Measurements from ENCODE around the gene ZDHHC22.

The ZDHHC22 gene

DNA sequence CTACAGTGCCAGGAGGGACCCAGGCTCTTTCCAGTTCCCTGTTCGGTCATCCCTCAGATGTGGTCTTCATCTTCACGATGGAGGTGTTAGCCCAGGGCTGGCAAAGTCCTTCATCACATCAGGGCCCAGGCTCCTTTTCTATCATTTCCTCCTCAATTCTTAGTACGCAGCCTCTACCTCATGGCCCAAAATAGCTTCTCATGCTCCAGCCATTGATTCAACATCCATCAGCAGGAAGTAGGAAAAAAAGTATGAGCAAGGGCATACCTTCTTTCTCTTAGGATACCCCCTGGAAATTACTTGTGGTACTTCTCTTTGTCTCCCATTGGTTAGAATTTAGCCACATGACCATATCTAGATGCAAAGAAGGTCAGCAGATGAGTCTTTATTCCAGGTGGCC is 12.2 kb upstream of the ZDHHC22 start:
- Histone ChIP-seq H3K4me1 (ENCODE audit: control insufficient read depth, insufficient read depth, low read length) (peaks cover 3% of the 10 kb centered on the region), H3K4me3 (ENCODE audit: low read length) (no peak overlapping the region), H3K27me3 (ENCODE audit: control insufficient read depth, insufficient read depth, low read length) (peaks cover 33% of the 10 kb centered on the region), H3K9ac (ENCODE audit: low read length) (no peak overlapping the region), H3K9me3 (ENCODE audit: control insufficient read depth, low read length) (no peaks in the 10 kb centered on the region), H3K36me3 (ENCODE audit: control insufficient read depth, insufficient read depth, low read length) (no peaks in the 10 kb centered on the region)

DNA sequence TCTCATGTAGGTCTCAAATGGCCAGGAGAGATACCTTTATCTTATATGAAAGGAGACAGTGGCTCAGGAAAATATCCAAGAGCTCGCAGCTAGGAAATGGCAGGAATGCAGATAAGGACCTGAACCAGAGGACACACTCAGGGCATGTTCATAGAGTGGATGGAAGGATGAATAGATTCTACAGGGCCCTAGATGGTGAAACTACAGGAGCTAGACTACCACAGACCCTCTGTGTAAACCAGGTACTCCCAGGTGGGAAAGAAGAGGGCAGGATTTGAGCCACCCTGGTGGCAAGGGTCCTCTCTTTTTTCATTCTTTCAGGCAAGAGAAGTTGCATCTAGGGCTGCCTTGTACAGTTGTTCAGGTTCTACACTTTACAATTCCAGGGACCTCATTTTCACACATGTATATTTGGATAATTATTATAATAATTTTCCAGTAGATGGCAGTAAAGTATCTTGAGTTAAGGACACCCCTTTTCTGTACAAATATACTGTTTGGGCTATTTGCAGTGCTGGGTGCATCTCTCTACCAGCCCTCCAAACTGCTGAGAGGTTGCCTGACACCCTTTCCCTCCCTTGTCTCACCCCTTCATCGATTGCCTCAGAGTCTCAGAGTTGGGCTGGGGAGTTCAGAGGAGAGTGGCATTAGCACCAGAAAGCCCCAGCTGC is 10.5 kb upstream of the ZDHHC22 start:
- H3K9ac ChIP-seq (ENCODE audit: low read length), result no peak overlapping the region

DNA sequence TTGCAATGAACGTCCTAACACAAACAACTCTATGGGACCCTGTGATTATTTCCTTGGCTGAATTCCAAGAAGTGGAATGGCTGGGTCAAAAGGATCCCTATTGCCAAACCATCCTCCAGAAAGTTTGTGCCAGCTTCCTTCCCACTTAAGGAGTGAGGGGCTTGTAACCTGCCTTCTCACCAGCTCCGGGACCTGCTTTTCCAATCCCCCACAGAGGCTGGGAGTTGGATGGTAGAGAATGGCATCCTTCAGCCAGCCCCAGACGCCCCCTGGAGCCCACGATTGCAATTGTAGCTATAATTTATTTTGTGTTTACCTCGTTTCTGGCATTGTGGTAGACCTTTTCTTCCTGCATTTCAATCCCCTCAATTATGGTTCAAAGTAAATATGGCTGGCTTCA is 9.7 kb upstream of the ZDHHC22 start:
- Histone ChIP-seq H3K27me3 (ENCODE audit: control insufficient read depth, insufficient read depth, low read length) (peaks cover 28% of the 10 kb centered on the region), H3K4me3 (ENCODE audit: low read length) (no peak overlapping the region)

More for the DNA sequence above, 10.5 kb upstream of the ZDHHC22 start:
- Histone ChIP-seq H3K27me3 (ENCODE audit: control insufficient read depth, insufficient read depth, low read length) (peaks cover 24% of the 10 kb centered on the region), H3K4me3 (ENCODE audit: low read length) (no peak overlapping the region), H3K36me3 (ENCODE audit: control insufficient read depth, insufficient read depth, low read length) (no peaks in the 10 kb centered on the region), H3K4me1 (ENCODE audit: control insufficient read depth, insufficient read depth, low read length) (no peaks in the 10 kb centered on the region), H3K9me3 (ENCODE audit: control insufficient read depth, low read length) (no peaks in the 10 kb centered on the region)

DNA sequence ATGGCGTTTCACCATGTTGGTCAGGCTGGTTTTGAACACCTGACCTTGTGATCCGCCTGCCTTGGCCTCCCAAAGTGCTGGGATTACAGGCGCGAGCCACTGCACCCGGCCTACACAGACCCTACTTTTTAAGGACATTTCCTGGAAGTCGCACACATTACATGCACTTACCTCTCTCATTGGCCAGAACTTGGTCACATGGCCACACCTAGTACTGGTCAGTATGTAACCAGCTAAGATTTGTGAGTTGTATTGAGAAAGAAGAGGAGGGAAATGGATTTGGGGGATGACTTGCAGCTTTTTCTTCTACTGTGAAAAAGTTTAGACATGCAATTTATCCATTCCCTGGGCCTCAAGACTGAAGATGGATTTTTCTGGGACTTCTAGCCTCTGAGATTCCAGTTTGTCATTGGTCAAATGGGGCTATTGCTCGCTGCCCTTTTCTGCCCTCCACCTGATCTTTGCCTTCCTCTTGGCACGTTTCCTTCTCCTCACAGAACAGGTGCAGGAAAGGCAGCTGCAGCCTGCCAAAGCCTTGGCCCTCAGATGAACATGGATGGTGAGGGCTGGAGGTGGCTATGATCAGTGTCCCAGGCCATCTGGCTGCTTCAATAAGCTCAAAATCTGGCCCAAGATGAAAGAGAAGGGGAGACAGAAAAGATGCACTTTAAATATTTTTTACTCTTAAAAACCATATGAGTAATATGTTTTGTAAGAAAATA is 7.1 kb upstream of the ZDHHC22 start:
- H3K4me1 ChIP-seq (ENCODE audit: control insufficient read depth, insufficient read depth, low read length), result no peaks in the 10 kb centered on the region
- peaks cover 35% of the 10 kb centered on the region for H3K27me3 ChIP-seq (ENCODE audit: control insufficient read depth, insufficient read depth, low read length)
- no peaks in the 10 kb centered on the region for H3K36me3 ChIP-seq (ENCODE audit: control insufficient read depth, insufficient read depth, low read length)
- H3K9me3 ChIP-seq (ENCODE audit: control insufficient read depth, low read length), result no peaks in the 10 kb centered on the region
- no peak overlapping the region for H3K9ac ChIP-seq (ENCODE audit: low read length)
- no peak overlapping the region for H3K4me3 ChIP-seq (ENCODE audit: low read length)

More for the DNA sequence above, 9.7 kb upstream of the ZDHHC22 start:
- H3K9ac ChIP-seq (ENCODE audit: low read length), result no peak overlapping the region
- H3K36me3 ChIP-seq (ENCODE audit: control insufficient read depth, insufficient read depth, low read length), result no peaks in the 10 kb centered on the region
- no peaks in the 10 kb centered on the region for H3K4me1 ChIP-seq (ENCODE audit: control insufficient read depth, insufficient read depth, low read length)
- H3K9me3 ChIP-seq (ENCODE audit: control insufficient read depth, low read length), result no peaks in the 10 kb centered on the region

DNA sequence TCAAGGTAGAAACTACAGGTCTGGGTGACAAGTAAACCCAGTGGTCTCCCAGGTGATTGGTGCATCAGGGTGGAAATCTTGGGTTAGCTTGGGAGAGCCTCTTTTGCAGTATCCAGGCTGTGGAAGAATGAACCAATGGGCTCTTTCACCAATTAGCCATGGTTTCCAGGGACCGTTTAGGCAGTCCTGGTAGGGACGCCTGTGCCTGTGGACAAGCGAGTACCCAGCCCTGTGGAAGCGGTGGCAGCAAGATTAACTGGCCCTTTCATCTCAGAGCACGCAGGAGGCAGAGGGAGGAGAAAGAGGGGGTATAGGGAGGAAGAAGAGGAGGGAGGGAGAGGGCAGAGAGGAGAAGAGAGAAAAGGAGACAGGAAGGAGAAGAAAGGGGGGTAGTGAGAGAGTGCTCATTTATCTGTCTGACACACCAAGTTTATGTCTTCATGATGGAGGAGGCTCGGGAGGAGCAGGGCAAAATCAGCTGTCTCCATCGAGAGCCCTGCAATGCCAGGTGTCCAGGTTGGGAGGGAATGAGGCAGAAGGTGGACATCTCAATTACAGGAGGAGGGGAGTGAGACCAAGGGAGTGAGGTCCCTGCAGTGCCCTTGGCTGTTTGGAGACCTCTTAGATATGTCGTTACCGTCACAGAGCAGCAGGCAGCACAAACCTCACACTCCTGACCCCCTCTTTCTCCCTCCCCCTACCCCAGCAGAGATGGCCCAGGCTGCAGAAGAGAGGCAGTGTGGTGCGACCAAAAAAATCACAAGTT is 4.6 kb upstream of the ZDHHC22 start:
- Histone ChIP-seq H3K9ac (ENCODE audit: low read length) (no peak overlapping the region), H3K4me3 (ENCODE audit: low read length) (no peak overlapping the region), H3K27me3 (ENCODE audit: control insufficient read depth, insufficient read depth, low read length) (peaks cover 47% of the 10 kb centered on the region), H3K9me3 (ENCODE audit: control insufficient read depth, low read length) (no peaks in the 10 kb centered on the region), H3K36me3 (ENCODE audit: control insufficient read depth, insufficient read depth, low read length) (no peaks in the 10 kb centered on the region), H3K4me1 (ENCODE audit: control insufficient read depth, insufficient read depth, low read length) (no peaks in the 10 kb centered on the region)

DNA sequence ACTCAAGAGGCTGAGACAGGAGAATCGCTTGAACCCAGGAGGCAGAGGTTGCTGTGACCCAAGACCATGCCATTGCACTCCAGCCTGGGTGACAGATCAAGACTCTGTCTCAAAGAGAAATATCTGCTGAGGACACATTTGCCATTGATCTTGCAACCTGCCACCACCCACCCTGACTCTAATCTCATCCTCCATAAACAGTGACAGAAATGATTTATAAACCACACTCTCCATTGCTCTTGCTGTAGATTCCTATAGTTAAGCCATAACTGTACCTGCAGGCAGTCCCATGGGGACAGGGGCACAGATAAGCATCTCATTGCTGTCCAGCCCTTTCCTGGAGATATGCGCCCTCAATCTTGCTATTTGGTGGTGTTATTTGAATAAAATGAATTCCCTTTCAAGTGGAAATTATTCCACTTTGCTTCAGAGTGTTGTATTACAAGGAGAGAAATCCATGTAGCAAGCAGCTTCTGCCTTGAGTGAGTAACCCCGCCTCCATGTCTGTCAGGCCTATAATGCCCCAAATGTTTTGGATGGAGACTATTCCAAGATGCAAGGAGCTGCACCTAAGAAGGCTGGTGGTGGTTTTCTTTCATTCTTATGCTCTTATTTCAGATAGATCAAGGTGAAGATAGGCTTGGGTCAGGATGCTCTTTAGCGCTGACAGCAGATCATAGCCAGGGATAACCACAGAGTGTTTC is 3.0 kb upstream of the ZDHHC22 start:
- peaks cover 62% of the 10 kb centered on the region for H3K27me3 ChIP-seq (ENCODE audit: control insufficient read depth, insufficient read depth, low read length)
- no peak overlapping the region for H3K9ac ChIP-seq (ENCODE audit: low read length)
- no peaks in the 10 kb centered on the region for H3K9me3 ChIP-seq (ENCODE audit: control insufficient read depth, low read length)
- peaks cover 6% of the 10 kb centered on the region for H3K4me1 ChIP-seq (ENCODE audit: control insufficient read depth, insufficient read depth, low read length)
- H3K4me3 ChIP-seq (ENCODE audit: low read length), result no peak overlapping the region
- no peaks in the 10 kb centered on the region for H3K36me3 ChIP-seq (ENCODE audit: control insufficient read depth, insufficient read depth, low read length)

DNA sequence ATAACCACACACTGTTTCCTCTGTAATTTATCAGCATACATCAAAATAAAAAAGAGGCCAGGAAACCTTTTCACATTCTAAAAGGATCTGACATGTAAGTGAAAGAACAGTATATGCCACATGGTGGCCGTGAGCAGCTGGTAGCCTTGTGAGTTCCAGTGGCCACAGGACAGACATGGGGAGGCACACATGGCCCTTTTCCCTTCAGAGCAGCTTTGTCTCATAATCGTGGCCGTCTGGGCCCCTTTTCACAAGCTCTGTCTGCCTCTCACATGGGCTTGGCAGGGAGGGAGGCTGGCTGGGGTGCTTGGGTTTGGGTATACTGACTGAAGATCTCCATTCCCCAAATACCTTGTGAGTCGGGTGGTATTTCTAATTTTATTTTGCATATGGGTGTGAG is 1.5 kb upstream of the ZDHHC22 start:
- Histone ChIP-seq H3K4me3 (ENCODE audit: low read length) (no peak overlapping the region), H3K27me3 (ENCODE audit: control insufficient read depth, insufficient read depth, low read length) (peaks cover 76% of the 10 kb centered on the region)

DNA sequence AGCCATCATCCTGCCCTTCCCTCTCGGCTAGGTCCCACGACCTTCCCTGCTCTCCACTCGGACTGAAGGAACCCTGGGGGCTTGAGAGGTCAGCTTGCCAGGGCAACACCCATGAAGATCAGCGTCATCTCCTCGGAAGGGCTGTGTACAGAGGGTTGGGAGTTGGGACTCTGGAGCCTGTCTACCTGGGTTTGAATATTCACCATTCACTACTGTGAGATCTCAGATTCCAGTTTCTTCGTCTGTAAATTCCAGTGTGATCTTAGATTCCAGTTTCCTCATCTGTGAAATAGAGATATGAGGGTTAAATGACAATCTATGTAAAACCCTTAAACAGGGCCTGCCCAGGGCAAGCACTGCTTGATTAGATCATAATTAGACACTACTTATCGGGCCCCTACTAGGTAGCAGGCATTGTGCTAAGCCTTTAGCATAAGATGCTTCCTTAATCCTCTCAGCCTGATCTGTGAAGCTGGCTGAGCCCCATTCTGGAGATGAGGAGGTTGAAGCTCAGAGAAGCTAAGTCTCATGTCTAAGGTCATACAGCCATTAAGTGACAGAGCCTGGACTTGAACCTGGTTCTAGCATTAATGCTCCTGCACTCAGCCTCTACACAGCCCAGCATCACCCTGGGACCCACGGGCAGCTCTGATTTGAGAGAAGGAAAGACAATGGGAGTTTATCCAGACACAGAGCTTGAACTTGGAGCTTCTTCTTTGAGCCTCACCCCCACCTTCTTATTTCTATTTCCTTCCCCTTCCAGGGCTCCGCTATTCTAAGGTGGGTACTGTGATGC is 612 bp upstream of the ZDHHC22 start:
- Histone ChIP-seq H3K9ac (ENCODE audit: low read length) (no peak overlapping the region), H3K4me3 (ENCODE audit: low read length) (no peak overlapping the region), H3K4me1 (ENCODE audit: control insufficient read depth, insufficient read depth, low read length) (peaks cover 6% of the 10 kb centered on the region), H3K36me3 (ENCODE audit: control insufficient read depth, insufficient read depth, low read length) (no peaks in the 10 kb centered on the region), H3K27me3 (ENCODE audit: control insufficient read depth, insufficient read depth, low read length) (peaks cover 78% of the 10 kb centered on the region), H3K9me3 (ENCODE audit: control insufficient read depth, low read length) (no peaks in the 10 kb centered on the region)

More for the DNA sequence above, 1.5 kb upstream of the ZDHHC22 start:
- Histone ChIP-seq H3K9me3 (ENCODE audit: control insufficient read depth, low read length) (no peaks in the 10 kb centered on the region), H3K36me3 (ENCODE audit: control insufficient read depth, insufficient read depth, low read length) (no peaks in the 10 kb centered on the region), H3K4me1 (ENCODE audit: control insufficient read depth, insufficient read depth, low read length) (peaks cover 6% of the 10 kb centered on the region), H3K9ac (ENCODE audit: low read length) (no peak overlapping the region)

DNA sequence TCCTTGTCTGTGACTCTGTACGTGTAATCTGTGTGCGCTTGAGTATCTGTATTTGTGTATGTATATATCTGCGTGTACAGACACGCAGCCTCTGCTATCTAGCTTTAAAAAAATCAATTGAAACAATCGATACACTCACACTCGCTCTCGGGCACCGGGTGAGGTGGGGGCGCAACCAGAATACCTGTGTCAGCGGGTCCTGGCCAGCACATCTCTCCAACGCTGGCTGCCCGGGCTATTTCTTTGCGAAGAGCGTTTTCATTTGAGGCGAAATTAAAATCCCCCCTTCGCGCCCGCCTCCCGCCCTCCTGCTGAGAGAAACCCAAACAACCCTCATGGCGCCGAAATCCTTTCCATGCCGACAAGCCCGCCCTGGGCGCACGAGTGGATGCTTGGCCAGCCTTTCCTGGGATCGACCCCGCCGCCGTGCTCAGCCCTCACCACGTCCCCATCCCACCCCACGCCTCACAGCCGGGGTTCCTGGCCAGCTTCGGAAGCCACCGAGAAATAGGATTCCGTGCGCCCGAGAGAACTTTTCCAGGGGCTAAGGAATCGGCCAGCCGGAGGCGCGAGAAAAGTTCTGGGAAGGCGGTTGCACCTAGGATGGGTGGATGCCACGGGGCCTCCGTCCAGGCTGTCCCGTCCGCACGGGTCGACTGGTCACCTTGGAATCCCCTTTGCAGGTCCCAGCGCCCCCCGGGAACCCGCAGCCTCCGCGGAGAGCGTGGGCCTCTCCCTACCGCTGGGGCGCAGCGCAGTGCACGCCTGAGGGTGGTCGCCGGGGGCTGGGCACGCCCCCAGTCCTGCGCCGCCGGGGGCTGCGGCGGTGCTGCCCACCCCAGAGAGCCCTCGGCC is 1.0 kb downstream of the ZDHHC22 start:
- Histone ChIP-seq H3K4me1 (ENCODE audit: control insufficient read depth, insufficient read depth, low read length) (peaks cover 6% of the 10 kb centered on the region), H3K9me3 (ENCODE audit: control insufficient read depth, low read length) (no peaks in the 10 kb centered on the region), H3K27me3 (ENCODE audit: control insufficient read depth, insufficient read depth, low read length) (peaks cover 66% of the 10 kb centered on the region), H3K4me3 (ENCODE audit: low read length) (no peak overlapping the region), H3K36me3 (ENCODE audit: control insufficient read depth, insufficient read depth, low read length) (no peaks in the 10 kb centered on the region), H3K9ac (ENCODE audit: low read length) (no peak overlapping the region)

DNA sequence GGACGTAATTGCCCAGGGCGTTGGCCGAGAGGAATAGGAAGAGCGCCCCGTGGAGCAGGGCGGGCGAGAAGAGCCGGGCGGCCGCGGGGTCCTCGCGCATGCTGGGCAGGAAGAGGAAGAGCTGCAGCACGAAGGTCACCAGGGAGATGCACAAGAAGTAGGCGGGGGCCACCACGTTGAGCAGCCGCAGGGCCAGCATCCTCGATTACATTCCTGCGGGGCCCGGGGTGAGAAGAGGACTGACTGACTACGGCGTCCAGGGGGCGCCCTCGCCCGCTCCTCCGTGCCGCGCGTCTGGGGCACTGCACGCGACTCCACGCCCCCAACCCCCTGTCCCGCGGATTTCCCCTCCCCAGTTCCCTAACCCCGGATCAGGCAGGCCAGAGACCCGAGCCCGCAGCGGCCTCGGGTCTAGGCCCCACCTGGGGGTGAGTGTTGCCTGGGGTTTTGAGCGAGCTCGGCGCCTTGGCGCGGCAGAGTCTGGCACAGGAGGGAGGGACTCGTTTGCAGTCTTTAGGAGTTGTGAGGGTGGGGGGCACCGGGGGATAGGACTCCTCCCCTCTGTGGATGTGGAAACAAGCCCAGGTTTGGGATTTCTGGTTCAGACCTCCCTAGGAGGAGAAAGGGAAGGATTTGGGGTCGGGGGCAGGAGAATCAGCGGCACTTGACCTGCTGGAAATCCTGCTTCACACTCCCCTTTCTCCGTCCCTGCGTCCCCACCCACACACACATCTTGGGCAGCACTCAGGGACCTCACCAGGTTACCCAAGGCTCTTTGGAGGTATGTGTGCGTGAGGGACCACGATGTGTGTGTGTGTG is 1.8 kb downstream of the ZDHHC22 start:
- Histone ChIP-seq H3K9ac (ENCODE audit: low read length) (no peak overlapping the region), H3K9me3 (ENCODE audit: control insufficient read depth, low read length) (no peaks in the 10 kb centered on the region), H3K4me3 (ENCODE audit: low read length) (no peak overlapping the region), H3K4me1 (ENCODE audit: control insufficient read depth, insufficient read depth, low read length) (peaks cover 6% of the 10 kb centered on the region), H3K36me3 (ENCODE audit: control insufficient read depth, insufficient read depth, low read length) (no peaks in the 10 kb centered on the region), H3K27me3 (ENCODE audit: control insufficient read depth, insufficient read depth, low read length) (peaks cover 65% of the 10 kb centered on the region)

All from mucosa of stomach (tissue), 1 donor.